NCI-H2196 treated with DMSO at 0.1 percent for 48 hours (cell line): ENCODE measurements around the gene FSD1.

Source experiments
- DNase-seq: peaks from one replicate; lab custom pipeline; 2025; ENCODE audit not compliant: unreplicated experiment; lab: John Stamatoyannopoulos, UW

FSD1 gene

GRCh38 chr19:4362101-4362828 lies 57.9 kb downstream of the FSD1 start:
- DNase-seq, result no peak

- no peak for DNase-seq
These were observed 58.6 kb downstream of the FSD1 start for GRCh38 chr19:4362831-4363545.

- DNase-seq, result no peak
These were observed 59.3 kb downstream of the FSD1 start for GRCh38 chr19:4363571-4364304.

- no peak for DNase-seq
These were observed 60.9 kb downstream of the FSD1 start for GRCh38 chr19:4365341-4365740.

- no peak for DNase-seq
These were observed 61.6 kb downstream of the FSD1 start for GRCh38 chr19:4365791-4366665.

DNA sequence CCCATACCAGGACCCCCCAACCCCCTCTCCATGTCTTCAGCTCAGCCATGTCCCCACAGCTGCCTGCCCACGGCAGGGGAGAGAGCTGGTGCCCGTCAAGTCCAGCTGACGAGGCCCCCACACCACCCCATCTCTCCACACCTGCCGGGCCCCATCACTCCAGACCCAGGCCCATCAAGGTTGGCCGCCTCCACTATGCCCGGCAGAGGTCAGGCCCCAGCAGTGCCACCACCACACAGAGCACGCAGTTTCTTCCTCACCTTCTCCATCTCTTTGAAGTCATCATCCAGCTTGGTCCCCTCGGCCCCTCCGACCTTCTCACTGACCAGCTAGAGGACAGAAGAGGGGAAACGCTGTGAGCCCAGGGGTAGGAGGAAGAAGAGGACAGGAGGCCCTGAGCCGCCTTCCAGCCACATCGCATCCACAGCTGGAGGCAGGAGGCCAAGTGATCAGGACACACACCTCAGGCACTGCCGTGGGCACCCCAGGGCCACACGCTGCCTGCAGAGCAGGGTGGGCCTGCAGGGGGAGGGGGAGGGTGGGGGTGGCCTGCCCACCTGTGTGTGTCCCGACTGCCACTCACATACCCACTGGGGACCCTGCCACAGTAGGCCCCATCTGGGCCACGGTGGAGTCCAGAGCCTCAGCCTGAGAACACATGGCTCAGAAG lies 62.4 kb downstream of the FSD1 start:
- DNase-seq, result no peak

GRCh38 chr19:4367336-4367723 lies 62.9 kb downstream of the FSD1 start:
- DNase-seq, result no peak

GRCh38 chr19:4367781-4368127 lies 63.4 kb downstream of the FSD1 start:
- no peak for DNase-seq

DNA sequence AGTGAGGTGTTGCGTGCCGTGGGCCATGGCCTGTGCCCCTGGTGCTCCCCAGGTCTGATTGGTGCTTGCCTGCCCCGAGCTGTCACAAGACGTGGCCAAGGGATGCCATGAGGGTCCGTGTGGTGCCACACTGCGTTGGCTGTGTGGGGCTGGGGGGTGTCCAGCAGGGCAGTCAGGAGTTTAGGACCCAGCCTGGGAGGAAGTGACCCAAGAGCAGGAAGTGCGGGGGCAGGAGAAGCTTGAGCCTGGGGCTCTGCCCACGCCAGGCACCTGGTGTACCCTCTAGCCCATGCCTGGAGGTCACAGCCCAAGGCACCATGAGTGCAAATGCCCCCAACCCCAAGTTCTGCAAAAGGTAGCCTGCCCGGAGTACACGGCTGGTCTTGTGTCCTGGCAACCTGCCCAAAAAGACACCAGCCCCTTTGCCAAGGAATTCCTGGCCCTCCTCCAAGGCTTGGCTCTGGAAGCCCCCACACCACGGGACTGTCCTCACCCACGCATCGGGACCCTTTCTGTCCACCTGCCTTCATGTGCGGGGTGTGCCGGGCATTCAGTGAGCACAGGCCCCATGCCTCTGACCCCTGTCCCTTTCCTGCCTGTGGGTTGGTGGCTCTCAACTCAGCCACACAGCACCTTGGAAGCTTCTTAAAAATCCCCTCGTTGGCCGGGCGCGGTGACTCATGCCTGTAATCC lies 63.9 kb downstream of the FSD1 start:
- no peak for DNase-seq

GRCh38 chr19:4369109-4369887 lies 64.9 kb downstream of the FSD1 start:
- peak; percentile 38 for DNase-seq

GRCh38 chr19:4369888-4370260 lies 65.5 kb downstream of the FSD1 start:
- DNase-seq, result no peak

DNA sequence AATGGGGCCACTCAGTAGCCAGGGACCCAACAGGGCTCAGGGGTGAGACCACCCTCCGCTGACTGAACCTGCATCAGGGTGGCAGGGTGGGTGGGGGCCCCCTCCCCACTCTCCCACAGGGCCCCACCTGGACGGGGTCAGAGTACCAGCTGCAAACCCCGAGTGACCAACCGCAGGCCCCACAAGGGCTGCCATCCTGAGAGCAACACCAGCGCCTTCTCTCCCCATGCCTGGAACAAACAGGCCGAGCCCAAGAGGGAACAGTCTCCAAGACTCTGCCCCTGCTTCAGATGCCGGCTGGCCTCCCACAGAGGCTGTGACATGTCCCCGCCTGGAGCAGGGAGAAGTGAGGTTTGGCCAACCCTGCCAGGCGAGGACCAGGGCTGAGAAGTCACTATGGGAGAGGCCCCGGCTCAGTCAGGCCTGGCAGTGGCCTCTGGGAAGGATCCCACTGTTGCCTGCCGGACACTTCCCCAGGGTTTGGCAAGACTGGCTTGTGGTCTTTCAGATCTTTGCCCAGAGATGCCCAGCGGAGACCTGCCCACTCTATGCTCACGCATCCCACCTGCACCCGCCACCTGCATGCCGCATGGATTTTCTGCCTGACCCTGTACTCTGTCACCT lies 66.1 kb downstream of the FSD1 start:
- no peak for DNase-seq

GRCh38 chr19:4371247-4372164 lies 67.1 kb downstream of the FSD1 start:
- no peak for DNase-seq

DNA sequence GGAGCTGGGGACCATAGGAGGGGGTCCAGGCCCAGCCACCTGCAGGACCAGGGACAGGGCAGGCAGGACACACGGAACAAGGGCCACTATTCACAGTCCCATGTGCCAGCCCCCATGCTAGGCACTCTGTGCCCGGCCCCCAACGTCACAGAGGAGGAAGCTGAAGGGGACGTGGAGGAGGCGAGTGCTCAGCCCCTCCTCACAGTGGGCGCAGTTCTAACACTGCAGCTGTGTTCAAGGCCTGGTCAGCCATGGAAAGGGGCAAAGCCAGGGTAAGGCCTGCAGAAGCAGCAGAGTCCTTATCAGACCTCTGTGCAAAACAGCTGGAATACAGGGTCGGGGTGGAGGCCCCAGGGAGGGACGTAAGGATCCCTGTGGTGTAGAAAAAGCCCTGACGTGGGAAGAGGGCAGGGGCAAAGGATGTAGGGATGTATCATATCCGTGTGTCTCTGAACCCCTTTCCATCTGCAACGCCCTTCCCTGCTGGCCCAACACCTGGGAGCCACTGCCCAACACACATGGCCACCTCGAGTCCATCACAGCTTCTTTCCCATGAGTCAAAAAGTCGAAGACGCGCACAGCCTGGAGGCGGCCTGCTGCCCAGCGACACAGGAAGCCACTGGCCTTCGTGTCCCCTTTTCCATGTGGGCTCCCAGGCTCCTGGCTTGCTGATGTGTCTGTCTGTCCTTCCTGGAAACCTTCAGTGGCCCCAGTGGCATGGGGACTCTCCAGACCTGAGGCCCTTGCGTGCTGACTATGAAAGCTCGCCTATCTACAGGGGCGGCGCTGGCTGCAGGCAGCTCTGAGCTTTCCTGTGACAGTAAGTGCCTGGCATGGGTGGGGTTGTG lies 68.0 kb downstream of the FSD1 start:
- no peak for DNase-seq

DNA sequence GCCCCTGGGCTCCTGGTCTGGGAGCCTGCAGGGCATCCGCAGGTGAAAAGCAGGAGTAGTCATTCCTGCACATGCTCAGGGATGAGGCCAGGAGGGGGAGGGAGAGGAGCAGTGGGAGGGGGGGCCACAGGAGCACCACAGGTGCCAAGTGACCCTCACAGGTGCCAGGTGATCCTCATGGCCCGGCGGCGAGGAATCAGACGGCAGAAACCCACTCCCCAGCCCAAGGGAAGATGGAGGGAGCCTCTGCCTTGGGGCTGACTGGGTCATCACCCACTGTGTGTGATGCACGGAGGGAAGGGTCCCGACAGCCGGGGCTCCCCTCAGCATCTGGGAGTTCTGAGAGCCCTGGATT lies 68.6 kb downstream of the FSD1 start:
- DNase-seq, result no peak
